GM21717 (cell line): Measurements from ENCODE around the gene NR2C2.

Experiments
- ATAC-seq: cut with Tn5 transposase; IDR thresholded peaks from one replicate; pipeline ENCODE4 v1.9.1; 2021; ENCODE audit warnings: mild to moderate bottlenecking, moderate library complexity; ENCODE audit not compliant: unreplicated experiment

Gene NR2C2

DNA sequence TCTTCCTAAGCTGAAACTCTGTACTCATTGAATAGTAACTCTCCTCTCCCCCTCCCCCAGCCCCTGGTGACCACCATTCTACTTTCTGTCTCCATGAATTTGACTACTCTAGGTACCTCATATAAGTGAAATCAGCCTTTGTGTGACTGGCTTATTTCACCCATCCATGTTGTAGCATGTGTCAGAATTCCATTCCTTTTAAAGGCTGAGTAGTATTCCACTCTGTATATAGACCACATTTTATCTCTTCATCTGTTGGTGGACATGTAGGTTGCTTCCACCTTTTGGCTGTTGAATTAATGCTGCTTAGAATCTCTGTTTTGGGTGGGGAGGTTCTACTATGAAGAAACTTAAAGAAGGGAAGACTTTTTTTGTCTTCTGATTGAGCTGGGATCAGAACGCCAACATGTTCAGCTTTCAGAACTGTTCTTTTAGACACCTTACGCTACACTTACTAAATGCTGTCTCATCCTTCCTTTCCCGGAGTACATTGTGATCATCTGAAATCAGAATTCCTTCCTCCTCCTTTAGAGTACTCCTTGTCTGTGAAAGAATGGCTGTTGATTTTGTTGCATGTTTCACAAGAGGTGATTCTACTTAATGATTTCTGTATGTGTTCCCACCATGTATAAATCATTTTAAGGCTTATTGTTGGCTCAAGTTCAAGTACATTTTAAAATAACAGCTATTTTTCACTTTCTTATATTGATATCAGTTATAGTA lies 67.4 kb downstream of the NR2C2 start:
- no peak for ATAC-seq

GRCh38 chr3:15015456-15015855 lies 68.1 kb downstream of the NR2C2 start:
- ATAC-seq: no peak

- ATAC-seq: no peak
These were observed 69.8 kb downstream of the NR2C2 start for GRCh38 chr3:15017191-15017590.

GRCh38 chr3:15023249-15023648 lies 75.9 kb downstream of the NR2C2 start:
- no peak for ATAC-seq

DNA sequence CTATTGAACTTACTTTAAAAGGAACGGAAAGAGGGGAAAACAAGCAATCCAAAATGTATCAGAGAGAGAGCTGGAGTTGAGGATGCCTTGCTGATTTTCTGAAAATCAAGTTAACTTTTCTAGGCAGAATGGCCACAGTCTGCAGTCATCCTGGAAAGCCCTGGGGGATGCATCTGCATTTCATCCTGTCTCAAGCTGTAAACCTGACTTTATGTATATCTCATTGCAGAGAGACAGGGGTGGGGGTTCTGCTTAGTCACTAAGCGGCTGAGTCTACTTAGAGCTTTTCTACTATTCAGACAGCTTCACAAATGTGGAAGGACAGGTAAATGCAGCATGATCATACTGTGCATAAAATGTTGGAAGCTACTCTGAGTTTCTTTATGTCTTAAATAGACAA lies 76.3 kb downstream of the NR2C2 start:
- ATAC-seq: no peak

- ATAC-seq: no peak
These were observed 82.2 kb downstream of the NR2C2 start for GRCh38 chr3:15029625-15030024.

DNA sequence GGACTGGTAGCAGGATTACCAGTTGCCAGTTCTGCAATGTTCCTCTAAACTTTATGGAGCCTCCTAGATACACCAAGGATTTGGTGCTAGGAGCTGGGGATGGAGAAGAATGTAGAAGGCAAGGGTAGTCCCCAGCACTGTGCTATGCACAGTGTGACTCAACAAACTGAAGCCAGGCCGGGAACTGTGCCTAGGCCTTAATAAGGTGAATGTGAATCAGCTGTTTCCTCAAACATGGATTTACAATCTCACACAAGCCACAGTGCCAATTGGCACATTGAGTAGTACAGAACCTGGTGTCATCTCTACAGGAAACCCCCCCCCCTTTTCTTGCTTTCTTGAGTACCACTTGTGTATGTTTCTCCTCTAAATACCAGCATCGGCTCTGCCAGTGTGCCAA lies 85.3 kb downstream of the NR2C2 start:
- ATAC-seq: no peak

DNA sequence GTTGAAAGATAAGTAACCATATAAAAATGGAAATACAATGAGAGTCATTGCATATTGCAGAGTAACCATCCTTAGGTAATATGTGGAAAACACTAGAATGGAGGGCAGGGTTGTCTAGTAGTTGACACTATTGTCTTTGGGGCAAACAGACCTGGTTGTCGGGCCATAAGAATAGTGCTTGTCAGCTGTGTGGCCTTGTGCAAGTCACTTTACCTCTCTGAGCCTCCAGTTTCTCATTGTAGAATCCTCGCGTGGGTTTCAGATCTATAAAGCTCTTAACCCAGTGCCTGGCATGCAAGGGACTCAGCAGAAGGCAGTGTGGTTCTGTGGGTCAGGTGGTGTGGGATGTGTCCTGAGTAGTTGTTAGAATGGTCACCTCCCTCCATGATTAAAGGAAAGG lies 85.7 kb downstream of the NR2C2 start:
- no peak for ATAC-seq

DNA sequence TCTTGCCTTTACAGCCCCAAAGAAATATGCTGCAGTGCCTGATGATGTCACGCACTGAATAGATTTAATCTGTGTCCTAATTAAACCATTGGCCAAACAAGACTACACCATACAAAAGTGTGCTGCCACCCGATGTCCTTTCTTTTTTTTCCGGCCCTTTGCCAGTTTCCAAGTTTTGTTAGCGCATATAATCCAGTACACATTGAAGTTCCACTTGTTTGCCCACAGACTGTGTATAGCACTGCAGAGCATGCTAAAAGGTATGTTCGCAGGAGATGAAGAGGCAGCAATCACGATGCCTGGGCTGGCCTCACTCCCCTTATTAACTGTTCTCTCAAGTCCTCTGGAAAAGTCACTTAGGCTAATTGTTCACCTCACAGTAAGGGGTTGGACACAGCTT lies 90.9 kb downstream of the NR2C2 start:
- no peak for ATAC-seq

GRCh38 chr3:15040844-15041243 lies 93.5 kb downstream of the NR2C2 start:
- no peak for ATAC-seq

- ATAC-seq: no peak
These were observed 94.6 kb downstream of the NR2C2 start for GRCh38 chr3:15041950-15042349.

GRCh38 chr3:15042936-15043335 lies 95.6 kb downstream of the NR2C2 start:
- ATAC-seq: no peak

- ATAC-seq: no peak
These were observed 96.2 kb downstream of the NR2C2 start for GRCh38 chr3:15043408-15044171.

DNA sequence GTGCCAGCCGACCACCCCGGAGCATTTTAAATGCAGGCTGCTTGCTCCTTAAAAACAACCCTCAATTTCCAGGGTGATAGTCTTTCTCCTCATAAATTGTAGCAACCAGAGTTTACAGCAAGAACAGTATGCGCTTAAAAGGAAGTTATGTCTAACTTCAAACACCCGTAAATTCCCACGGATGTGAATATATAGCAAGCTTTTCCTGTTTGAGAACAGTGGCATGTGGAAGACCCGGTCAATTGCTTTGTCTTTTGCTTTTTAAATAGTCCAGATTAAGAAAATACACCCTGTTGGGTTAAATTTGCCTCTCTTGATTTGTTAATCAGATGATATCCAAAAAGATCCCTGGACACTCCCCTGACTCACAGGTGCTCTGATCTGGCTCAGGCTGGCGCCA lies 96.9 kb downstream of the NR2C2 start:
- ATAC-seq: no peak

- ATAC-seq: no peak
These were observed 98.3 kb downstream of the NR2C2 start for GRCh38 chr3:15045667-15046066.

DNA sequence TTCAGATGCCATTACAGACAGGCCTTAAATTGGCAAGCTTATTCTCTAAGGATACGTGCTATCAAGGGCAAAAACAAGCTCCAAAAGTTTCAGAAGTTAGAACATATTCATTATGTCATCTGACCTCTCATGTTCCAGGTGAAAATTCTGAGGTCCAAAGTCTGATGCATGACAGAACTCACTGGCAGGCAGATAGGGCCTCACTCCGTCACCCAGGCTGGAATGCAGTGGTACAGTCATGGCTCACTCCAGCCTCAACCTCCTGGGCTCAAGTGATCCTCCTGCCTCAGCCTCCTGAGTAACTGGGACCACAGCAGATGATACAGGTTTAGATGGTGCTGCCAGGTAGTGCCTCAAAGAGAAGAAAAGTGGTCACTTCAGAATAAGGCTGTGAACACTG lies 102.2 kb downstream of the NR2C2 start:
- no peak for ATAC-seq

GRCh38 chr3:15050405-15051092 lies 103.2 kb downstream of the NR2C2 start:
- peak; percentile 79 for ATAC-seq

DNA sequence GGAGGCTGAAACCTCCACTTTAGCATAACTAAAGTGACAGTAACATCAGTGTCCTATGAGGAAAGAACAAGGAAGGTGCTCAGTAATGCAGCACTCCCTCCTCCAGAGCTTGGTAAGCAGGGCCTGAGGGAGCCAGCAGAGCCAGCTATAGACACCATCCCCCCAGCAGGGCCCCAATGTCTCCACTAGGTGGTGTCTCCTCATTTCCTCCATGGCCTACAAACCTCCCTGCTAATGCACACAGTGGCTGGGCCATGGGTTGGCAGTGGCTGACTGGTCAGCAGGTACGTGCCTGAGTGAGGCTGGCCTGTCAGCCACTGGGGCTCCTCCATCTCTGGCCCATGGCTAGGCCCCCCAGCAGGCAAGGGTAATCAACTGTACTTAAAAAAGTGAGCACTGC lies 104.1 kb downstream of the NR2C2 start:
- ATAC-seq: peak; percentile 52

DNA sequence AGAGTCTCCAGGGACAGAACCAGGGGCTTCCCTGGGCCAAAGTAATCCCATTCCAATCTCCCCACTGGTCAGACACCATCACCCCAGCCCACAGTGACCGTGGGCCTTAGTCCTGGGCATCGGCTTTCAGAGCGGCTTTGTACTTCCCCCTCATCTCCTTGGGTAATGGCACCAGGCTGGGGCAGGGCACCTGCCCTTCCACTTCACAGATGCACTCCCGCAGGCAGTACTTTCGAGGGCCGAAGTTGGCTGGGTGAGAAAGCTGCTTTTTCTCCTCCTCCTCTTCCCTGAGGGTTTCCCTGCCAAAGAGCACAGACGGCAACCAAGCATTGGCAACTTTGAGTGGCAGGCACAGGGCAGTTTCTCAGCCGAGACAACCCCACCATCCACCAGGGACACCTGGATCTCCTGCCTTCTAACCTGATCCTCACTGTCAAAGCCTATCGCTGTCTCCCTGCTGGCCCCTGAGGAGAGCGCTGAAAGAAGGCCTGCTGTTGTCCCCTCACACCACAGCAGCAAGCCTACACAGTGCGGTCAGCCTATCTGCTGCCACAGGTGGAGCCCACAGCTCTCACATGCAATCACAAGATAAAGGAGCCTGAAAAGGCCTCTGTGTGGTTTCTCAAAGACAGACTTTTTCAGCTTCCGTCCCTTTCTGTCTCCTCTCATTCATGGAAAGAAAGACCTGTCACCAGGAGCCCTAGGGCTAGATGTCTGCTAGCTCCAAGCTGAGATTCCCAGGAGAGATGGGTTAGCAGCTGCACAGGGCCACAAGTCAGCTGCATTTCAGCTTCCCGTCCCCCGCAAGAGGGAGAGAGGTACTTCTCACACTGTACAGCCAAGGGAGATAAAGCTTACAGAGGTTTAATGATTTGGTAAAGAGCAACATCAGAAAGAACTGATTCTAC lies 105.2 kb downstream of the NR2C2 start:
- ATAC-seq: no peak

GRCh38 chr3:15053541-15053940 lies 106.2 kb downstream of the NR2C2 start:
- ATAC-seq: no peak

DNA sequence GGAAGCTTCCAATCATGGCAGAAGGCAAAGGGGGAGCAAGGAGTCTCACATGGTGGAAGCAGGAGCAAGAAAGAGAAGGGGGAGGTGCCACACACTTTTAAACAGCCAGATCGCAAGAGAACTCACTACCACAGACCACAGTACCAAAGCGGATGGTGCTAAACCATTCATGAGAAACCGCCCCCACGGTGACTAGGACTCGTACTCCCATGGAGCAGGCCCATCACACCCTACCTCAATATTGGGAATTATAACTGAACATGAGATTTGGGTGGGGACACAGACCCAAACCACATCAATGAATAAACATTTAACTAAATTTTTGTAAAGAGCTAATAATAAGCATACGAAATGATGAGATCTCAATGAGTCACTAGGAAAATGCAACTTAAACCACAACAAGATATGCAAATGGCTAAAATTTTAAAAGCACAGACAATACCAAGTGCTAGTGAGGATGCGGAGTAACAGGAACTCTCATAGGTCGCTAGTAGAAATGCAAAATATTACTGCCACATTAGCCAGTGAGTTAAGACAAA lies 107.7 kb downstream of the NR2C2 start:
- ATAC-seq: peak; percentile 45
